ENCODE results near the gene ASAP2.

DNA sequence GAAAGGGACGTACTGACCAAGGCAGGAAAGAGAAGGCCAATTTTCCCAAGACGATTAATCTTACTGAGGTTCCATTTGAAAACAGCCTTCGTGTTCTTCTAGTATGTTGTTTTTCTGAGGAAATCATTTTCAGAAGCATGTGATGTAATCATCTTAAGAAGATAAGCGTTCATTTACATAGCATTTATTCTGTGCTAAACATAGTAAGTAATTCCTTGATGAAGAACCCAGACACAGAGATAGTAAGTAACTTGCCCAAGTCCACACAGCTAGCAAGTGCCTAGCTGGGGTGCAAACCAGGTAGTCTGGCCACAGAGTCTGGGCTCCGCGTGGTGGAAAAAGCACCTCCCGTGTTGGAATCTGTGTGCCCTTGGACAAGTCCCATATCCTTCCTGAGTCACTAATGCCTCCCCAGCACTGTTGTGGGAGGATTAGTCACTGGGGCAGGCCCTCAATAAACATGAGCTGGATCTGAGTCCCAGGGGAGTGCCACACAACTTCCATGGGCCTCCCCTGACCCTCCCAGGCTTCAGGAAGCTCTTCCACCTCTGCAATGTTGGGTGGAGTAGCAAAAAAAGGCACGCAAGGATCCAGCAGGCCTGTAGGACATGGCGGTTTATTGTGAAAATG lies 26.9 kb upstream of the ASAP2 start:
- TF ChIP-seq EP300 (conservative IDR thresholded peaks at IDR 0.05; ENCODE audit: poor library complexity, severe bottlenecking) = no peak
- TF ChIP-seq, protein P1, sequence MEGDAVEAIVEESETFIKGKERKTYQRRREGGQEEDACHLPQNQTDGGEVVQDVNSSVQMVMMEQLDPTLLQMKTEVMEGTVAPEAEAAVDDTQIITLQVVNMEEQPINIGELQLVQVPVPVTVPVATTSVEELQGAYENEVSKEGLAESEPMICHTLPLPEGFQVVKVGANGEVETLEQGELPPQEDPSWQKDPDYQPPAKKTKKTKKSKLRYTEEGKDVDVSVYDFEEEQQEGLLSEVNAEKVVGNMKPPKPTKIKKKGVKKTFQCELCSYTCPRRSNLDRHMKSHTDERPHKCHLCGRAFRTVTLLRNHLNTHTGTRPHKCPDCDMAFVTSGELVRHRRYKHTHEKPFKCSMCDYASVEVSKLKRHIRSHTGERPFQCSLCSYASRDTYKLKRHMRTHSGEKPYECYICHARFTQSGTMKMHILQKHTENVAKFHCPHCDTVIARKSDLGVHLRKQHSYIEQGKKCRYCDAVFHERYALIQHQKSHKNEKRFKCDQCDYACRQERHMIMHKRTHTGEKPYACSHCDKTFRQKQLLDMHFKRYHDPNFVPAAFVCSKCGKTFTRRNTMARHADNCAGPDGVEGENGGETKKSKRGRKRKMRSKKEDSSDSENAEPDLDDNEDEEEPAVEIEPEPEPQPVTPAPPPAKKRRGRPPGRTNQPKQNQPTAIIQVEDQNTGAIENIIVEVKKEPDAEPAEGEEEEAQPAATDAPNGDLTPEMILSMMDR (IDR thresholded peaks at IDR 0.05; ENCODE audit: poor library complexity, severe bottlenecking) = no peak
